ENCODE measurements around the gene CINP. TPM values are rescaled to one million over a fixed set of nuclear protein-coding genes. Genes with fewer than 3 reads are reported as not detected.
"Not testable (repeated sequence)": the region's sequence is repeated elsewhere in the genome, so short reads cannot be mapped to it uniquely, and the experiment has no call there.

Gene CINP
- total and polyA plus RNA-seq, 4 donors, result 31.5 to 47.3 (median 41.1) TPM

GRCh38 chr14:102360388-102360787 is 2.3 kb downstream of the CINP start:
- H3K27ac ChIP-seq (ENCODE audit: low read depth, low read length), result no peak overlapping the region
- H3K27me3 ChIP-seq (ENCODE audit: control insufficient read depth, insufficient read depth, low read length), result no peaks in the 10 kb centered on the region
- H3K4me3 ChIP-seq (ENCODE audit: low read depth, low read length), result no peak overlapping the region
- no peaks in the 10 kb centered on the region for H3K9me3 ChIP-seq (ENCODE audit: control insufficient read depth, insufficient read depth, low read length)
- H3K36me3 ChIP-seq (ENCODE audit: control insufficient read depth, insufficient read depth, low read length), result peaks cover 24% of the 10 kb centered on the region
- WGBS (ENCODE audit: insufficient coverage), result 100% methylated on average over 1 of the region's 3 CpGs
- H3K4me1 ChIP-seq (ENCODE audit: control insufficient read depth, insufficient read depth, low read length), result peaks cover 10% of the 10 kb centered on the region
- DNase-seq (ENCODE audit: low read depth in 4 of 6, low spot score in 6 of 6), result no peak

GRCh38 chr14:102359341-102359740 is 3.3 kb downstream of the CINP start:
- WGBS (ENCODE audit: insufficient coverage), result no CpG with 5 or more reads among the region's 2 CpGs
- peaks cover 35% of the 10 kb centered on the region for H3K36me3 ChIP-seq (ENCODE audit: control insufficient read depth, insufficient read depth, low read length)
- no peaks in the 10 kb centered on the region for H3K9me3 ChIP-seq (ENCODE audit: control insufficient read depth, insufficient read depth, low read length)
- H3K4me1 ChIP-seq (ENCODE audit: control insufficient read depth, insufficient read depth, low read length), result peaks cover 10% of the 10 kb centered on the region
- no peak overlapping the region for H3K4me3 ChIP-seq (ENCODE audit: low read depth, low read length)
- H3K27me3 ChIP-seq (ENCODE audit: control insufficient read depth, insufficient read depth, low read length), result no peaks in the 10 kb centered on the region
- no peak overlapping the region for H3K27ac ChIP-seq (ENCODE audit: low read depth, low read length)
- DNase-seq (ENCODE audit: low read depth in 4 of 6, low spot score in 6 of 6), result no peak

GRCh38 chr14:102356280-102356679 is 6.4 kb downstream of the CINP start:
- no peak for DNase-seq (ENCODE audit: low read depth in 4 of 6, low spot score in 6 of 6)
- peaks cover 53% of the 10 kb centered on the region for H3K36me3 ChIP-seq (ENCODE audit: control insufficient read depth, insufficient read depth, low read length)
- H3K27ac ChIP-seq (ENCODE audit: low read depth, low read length), result no peak overlapping the region
- H3K27me3 ChIP-seq (ENCODE audit: control insufficient read depth, insufficient read depth, low read length), result no peaks in the 10 kb centered on the region
- H3K9me3 ChIP-seq (ENCODE audit: control insufficient read depth, insufficient read depth, low read length), result no peaks in the 10 kb centered on the region
- 100% methylated on average over 1 of the region's 3 CpGs for WGBS (ENCODE audit: insufficient coverage)
- no peak overlapping the region for H3K4me3 ChIP-seq (ENCODE audit: low read depth, low read length)
- H3K4me1 ChIP-seq (ENCODE audit: control insufficient read depth, insufficient read depth, low read length), result no peaks in the 10 kb centered on the region

- Histone ChIP-seq H3K27me3 (ENCODE audit: control insufficient read depth, insufficient read depth, low read length) (no peaks in the 10 kb centered on the region), H3K36me3 (ENCODE audit: control insufficient read depth, insufficient read depth, low read length) (peaks cover 65% of the 10 kb centered on the region), H3K4me3 (ENCODE audit: low read depth, low read length) (no peak overlapping the region), H3K27ac (ENCODE audit: low read depth, low read length) (no peak overlapping the region), H3K9me3 (ENCODE audit: control insufficient read depth, insufficient read depth, low read length) (no peaks in the 10 kb centered on the region), H3K4me1 (ENCODE audit: control insufficient read depth, insufficient read depth, low read length) (no peaks in the 10 kb centered on the region)
- DNase-seq (ENCODE audit: low read depth in 4 of 6, low spot score in 6 of 6), result no peak
- WGBS (ENCODE audit: insufficient coverage), result 93% methylated on average over 7 of the region's 8 CpGs
These were observed 9.5 kb downstream of the CINP start for GRCh38 chr14:102353126-102353619.

GRCh38 chr14:102352213-102352612 is 10.5 kb downstream of the CINP start:
- peak in 1 of 6 donors; percentile 30 for DNase-seq (ENCODE audit: low read depth in 4 of 6, low spot score in 6 of 6)
- Histone ChIP-seq H3K27me3 (ENCODE audit: control insufficient read depth, insufficient read depth, low read length) (no peaks in the 10 kb centered on the region), H3K4me1 (ENCODE audit: control insufficient read depth, insufficient read depth, low read length) (no peaks in the 10 kb centered on the region), H3K9me3 (ENCODE audit: control insufficient read depth, insufficient read depth, low read length) (no peaks in the 10 kb centered on the region), H3K27ac (ENCODE audit: low read depth, low read length) (no peak overlapping the region), H3K4me3 (ENCODE audit: low read depth, low read length) (no peak overlapping the region), H3K36me3 (ENCODE audit: control insufficient read depth, insufficient read depth, low read length) (peaks cover 71% of the 10 kb centered on the region)
- WGBS (ENCODE audit: insufficient coverage), result 39% methylated on average over 2 of the region's 4 CpGs

GRCh38 chr14:102351593-102351992 is 11.1 kb downstream of the CINP start:
- not testable (repeated sequence) for DNase-seq (ENCODE audit: low read depth in 4 of 6, low spot score in 6 of 6); H3K4me1 ChIP-seq (ENCODE audit: control insufficient read depth, insufficient read depth, low read length); H3K27ac ChIP-seq (ENCODE audit: low read depth, low read length); H3K27me3 ChIP-seq (ENCODE audit: control insufficient read depth, insufficient read depth, low read length); H3K4me3 ChIP-seq (ENCODE audit: low read depth, low read length); H3K9me3 ChIP-seq (ENCODE audit: control insufficient read depth, insufficient read depth, low read length)
- WGBS (ENCODE audit: insufficient coverage), result 97% methylated on average over 5 of the region's 9 CpGs
- peaks cover 70% of the 10 kb centered on the region for H3K36me3 ChIP-seq (ENCODE audit: control insufficient read depth, insufficient read depth, low read length)

GRCh38 chr14:102351023-102351422 is 11.7 kb downstream of the CINP start:
- Histone ChIP-seq H3K27ac (ENCODE audit: low read depth, low read length) (no peak overlapping the region), H3K36me3 (ENCODE audit: control insufficient read depth, insufficient read depth, low read length) (peaks cover 70% of the 10 kb centered on the region), H3K27me3 (ENCODE audit: control insufficient read depth, insufficient read depth, low read length) (no peaks in the 10 kb centered on the region), H3K4me1 (ENCODE audit: control insufficient read depth, insufficient read depth, low read length) (no peaks in the 10 kb centered on the region), H3K9me3 (ENCODE audit: control insufficient read depth, insufficient read depth, low read length) (no peaks in the 10 kb centered on the region), H3K4me3 (ENCODE audit: low read depth, low read length) (no peak overlapping the region)
- WGBS (ENCODE audit: insufficient coverage), result 97% methylated on average over 5 of the region's 10 CpGs
- DNase-seq (ENCODE audit: low read depth in 4 of 6, low spot score in 6 of 6), result no peak

GRCh38 chr14:102348376-102348775 is 14.3 kb downstream of the CINP start:
- Histone ChIP-seq H3K4me3 (ENCODE audit: low read depth, low read length) (no peak overlapping the region), H3K27me3 (ENCODE audit: control insufficient read depth, insufficient read depth, low read length) (no peaks in the 10 kb centered on the region), H3K4me1 (ENCODE audit: control insufficient read depth, insufficient read depth, low read length) (peaks cover 16% of the 10 kb centered on the region), H3K9me3 (ENCODE audit: control insufficient read depth, insufficient read depth, low read length) (no peaks in the 10 kb centered on the region), H3K27ac (ENCODE audit: low read depth, low read length) (no peak overlapping the region), H3K36me3 (ENCODE audit: control insufficient read depth, insufficient read depth, low read length) (peaks cover 74% of the 10 kb centered on the region)
- 92% methylated on average over 16 of the region's 16 CpGs for WGBS (ENCODE audit: insufficient coverage)
- DNase-seq (ENCODE audit: low read depth in 4 of 6, low spot score in 6 of 6), result no peak

- Histone ChIP-seq H3K36me3 (ENCODE audit: control insufficient read depth, insufficient read depth, low read length) (peaks cover 77% of the 10 kb centered on the region), H3K27ac (ENCODE audit: low read depth, low read length) (no peak overlapping the region), H3K27me3 (ENCODE audit: control insufficient read depth, insufficient read depth, low read length) (no peaks in the 10 kb centered on the region), H3K4me1 (ENCODE audit: control insufficient read depth, insufficient read depth, low read length) (peaks cover 16% of the 10 kb centered on the region), H3K4me3 (ENCODE audit: low read depth, low read length) (no peak overlapping the region), H3K9me3 (ENCODE audit: control insufficient read depth, insufficient read depth, low read length) (no peaks in the 10 kb centered on the region)
- DNase-seq (ENCODE audit: low read depth in 4 of 6, low spot score in 6 of 6), result no peak
- WGBS (ENCODE audit: insufficient coverage), result 100% methylated on average over 1 of the region's 4 CpGs
These were observed 16.0 kb downstream of the CINP start for GRCh38 chr14:102346645-102347044.

GRCh38 chr14:102345232-102345631 is 17.5 kb downstream of the CINP start:
- peaks cover 16% of the 10 kb centered on the region for H3K4me1 ChIP-seq (ENCODE audit: control insufficient read depth, insufficient read depth, low read length)
- peaks cover 82% of the 10 kb centered on the region for H3K36me3 ChIP-seq (ENCODE audit: control insufficient read depth, insufficient read depth, low read length)
- no peaks in the 10 kb centered on the region for H3K27me3 ChIP-seq (ENCODE audit: control insufficient read depth, insufficient read depth, low read length)
- 92% methylated on average over 3 of the region's 3 CpGs for WGBS (ENCODE audit: insufficient coverage)
- peak overlapping the region; percentile 57 for H3K27ac ChIP-seq (ENCODE audit: low read depth, low read length)
- no peak overlapping the region for H3K4me3 ChIP-seq (ENCODE audit: low read depth, low read length)
- no peaks in the 10 kb centered on the region for H3K9me3 ChIP-seq (ENCODE audit: control insufficient read depth, insufficient read depth, low read length)
- no peak for DNase-seq (ENCODE audit: low read depth in 4 of 6, low spot score in 6 of 6)

All from spinal cord (tissue), 10 donors.